GM19240 (cell line): Measurements from ENCODE around the gene EIF4A2.

Experiments used
- DNase-seq: peaks from one replicate; pipeline ENCODE4 v3.0.0; 2011; ENCODE audit warnings: low spot score; ENCODE audit not compliant: insufficient read length

The EIF4A2 gene

DNA sequence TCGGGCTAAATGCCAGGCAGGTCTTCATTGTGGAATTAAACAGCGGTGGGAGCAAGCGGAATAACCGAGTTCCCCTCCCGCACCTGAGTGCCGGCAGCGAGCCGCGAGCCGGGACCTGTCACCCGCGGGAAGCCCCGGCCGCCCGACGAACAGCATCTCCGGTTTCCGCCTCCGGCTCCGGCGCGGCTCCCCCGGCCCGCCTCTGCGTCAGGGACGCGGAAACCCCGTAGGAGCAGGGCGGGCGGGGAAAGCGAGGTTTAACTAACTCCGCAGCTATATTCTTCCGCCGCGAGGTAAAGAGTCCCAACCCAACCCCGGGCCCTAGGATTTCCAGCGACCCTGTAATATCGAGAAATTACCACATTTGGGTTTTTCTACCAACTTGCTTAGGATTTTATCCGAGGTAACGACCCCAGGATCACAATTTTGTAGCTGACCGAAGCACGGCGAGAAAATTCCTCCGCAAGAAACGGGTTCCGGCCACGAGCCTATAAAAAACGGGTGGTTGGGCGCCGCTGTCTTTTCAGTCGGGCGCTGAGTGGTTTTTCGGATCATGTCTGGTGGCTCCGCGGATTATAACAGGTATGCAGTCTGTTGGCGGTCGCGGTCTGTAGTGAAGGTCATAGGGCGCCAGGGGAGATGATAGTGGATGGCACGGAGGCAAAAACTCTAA lies at the start of gene EIF4A2:
EIF4A2 (plus strand) TSS at position 520 of the 673 bp plus-strand sequence; CDS start at position 554, 34 bp downstream.
- peak; percentile 51 for DNase-seq

GRCh38 chr3:186742618-186743380 lies 40.6 kb upstream of the EIF4A2 start:
- DNase-seq: no peak

- DNase-seq: no peak
Observed at GRCh38 chr3:186743666-186744065, 39.7 kb upstream of the EIF4A2 start.

DNA sequence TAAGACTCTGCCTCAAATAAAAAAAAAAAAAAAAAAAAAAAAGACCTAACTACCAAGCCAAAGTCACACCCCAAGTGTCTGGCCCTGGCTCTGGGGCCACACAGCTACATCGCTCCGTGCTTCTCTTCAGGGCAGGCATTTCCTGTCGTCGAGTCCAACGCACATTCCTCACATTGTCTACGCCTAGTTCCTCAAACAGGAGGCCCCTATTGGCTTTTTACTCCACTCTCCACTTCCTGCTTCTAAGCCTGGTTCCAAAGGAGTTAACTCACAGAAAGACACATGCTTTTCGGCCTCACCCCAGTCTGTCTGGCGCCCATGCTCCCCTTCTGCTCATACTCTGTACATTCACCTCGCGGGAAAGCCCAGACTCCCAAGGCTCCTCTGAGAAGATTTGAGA lies 37.4 kb upstream of the EIF4A2 start:
- no peak for DNase-seq

DNA sequence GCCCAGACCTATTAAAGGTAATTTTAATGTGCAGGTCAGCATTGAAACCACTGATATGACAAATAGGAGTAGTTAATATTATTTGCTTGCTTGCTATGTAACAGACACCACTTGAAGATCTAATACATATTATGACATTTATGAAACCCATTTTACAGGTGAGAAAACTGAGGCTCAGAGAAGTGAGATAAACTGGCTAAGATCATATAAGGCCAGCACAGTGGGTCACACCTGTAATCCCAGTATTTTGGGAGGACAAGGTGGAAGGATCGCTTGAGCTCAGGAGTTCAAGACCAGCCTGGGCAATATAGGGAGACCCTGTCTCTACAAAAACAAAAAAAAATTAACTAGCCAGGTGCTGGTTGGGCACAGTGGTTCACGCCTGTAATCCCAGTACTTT lies 33.1 kb upstream of the EIF4A2 start:
- no peak for DNase-seq

GRCh38 chr3:186751480-186751879 lies 31.9 kb upstream of the EIF4A2 start:
- DNase-seq: no peak

DNA sequence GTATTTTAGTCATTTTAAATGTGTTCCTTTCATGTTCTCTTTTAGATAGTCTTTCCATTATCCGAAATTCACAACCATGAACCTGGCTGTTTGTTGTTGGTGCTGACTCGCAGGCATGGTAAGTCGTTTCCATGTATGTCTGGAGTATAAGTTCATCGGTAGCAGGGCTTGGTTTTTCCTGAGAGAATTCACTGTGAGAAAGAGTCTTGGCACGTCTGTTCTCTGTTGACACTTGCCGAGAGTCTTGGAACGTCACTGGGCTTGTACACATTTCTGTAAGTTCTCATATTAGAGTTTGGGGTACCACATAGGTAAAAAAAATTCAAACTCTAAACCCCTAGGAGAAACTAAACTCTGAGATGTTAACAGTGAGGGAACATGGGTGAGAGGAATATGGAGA lies 29.4 kb upstream of the EIF4A2 start:
- DNase-seq: no peak

GRCh38 chr3:186754871-186755270 lies 28.5 kb upstream of the EIF4A2 start:
- no peak for DNase-seq

DNA sequence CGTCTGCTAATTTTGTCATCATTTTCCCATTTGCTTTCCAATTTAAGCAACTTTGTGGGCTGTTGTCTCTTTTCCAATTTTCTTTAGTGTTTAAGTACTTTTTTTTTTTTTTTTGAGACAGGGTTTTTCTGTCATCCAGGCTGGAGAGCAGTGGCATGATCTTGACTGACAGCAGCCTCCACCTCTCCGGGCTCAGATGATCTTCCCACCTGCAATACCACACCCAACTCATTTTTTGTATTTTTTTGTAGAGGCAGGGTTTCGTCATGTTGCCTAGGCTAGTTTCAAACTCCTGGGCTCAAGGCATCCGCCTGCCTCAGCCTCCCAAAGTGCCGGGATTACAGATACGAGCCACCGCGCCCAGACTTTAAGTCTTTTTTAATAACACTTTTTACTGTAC lies 26.2 kb upstream of the EIF4A2 start:
- DNase-seq: no peak

DNA sequence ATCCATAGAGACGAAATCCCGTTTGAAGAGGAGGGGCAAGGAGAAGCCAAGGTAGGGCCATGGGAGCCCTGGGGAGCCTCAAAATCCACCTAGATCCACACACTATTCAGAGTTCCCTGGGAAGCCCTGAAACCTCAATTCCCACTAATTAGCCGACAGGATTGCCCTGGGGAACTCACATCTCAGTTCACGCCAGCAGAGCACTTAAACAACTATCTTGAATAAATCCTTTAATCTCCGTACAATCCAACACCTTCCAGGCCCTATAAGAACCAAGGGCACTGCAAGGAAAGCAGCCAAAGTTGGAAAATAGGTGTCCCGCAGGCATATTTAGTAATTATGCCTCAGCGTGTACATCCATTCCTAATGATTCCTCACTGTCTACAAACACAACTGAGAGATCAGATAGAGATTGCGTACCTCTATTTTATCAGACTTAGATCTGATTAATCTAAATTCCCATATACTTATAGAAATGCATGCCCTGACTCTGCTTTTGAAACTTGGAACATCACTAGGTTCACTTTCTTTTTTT lies 25.6 kb upstream of the EIF4A2 start:
- no peak for DNase-seq

DNA sequence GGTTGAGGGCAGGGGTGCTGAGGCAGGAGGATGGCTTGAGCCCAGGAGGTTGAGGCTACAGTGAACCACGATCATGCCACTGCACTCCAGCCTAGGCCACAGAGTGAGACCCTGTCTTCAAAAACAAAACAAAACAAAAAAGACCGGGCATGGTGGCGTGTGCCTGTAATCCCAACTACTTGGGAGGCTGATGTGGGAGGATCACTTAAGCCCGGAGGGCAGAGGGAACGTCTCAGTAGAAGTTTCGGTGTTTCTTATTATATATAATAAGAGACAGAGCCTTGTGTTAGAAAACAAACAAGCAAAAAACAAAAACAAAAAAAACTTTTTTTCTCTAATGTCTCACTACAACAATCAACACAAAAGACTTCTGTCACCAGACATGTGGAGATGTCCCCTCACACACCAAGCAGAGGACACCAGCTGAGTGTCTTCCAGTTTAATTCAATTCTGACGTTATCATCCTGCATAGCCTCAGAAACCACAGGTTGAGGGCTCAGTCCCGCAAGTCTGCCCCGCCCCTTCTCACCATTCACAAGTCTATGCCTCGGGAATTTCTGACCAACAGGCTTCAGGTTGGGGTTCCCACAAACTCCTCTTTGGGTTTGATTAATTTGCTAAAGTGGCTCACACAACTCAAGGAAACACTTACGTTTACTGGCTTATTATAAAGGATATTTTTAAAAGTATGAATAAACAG lies 24.0 kb upstream of the EIF4A2 start:
- no peak for DNase-seq

DNA sequence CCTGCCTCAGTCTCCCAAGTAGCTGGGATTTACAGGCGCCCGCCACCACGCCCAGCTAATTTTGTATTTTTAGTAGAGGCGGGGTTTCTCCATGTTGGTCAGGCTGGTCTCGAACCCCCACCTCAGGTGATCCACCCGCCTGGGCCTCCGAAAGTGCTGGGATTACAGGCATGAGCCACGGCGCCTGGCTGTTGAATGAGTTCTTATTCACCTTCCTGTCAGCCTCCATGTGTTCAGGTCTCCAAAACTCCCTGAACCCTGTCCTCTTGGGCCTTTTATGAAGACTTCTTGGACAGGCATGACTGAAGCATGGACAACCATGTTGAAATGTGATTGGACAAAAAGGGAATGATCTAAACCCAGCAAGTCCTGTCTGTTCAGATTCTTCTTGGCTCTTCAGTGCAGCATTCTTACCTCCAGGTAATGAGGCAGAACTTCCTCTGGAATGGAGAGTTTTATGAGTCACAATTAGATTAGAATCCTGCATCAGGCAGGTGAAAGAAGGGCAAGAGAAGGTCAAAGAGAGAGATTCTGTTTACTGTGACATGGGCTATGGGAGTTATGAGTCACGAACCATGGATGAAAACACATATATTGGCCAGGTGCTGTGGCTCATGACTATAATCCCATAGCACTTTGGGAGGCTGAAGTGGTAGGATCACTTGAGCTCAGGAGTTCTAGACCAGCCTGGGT lies 23.1 kb upstream of the EIF4A2 start:
- DNase-seq: no peak

GRCh38 chr3:186760897-186761447 lies 22.4 kb upstream of the EIF4A2 start:
- DNase-seq: no peak

GRCh38 chr3:186772281-186772694 lies 11.1 kb upstream of the EIF4A2 start:
- no peak for DNase-seq

- DNase-seq: peak; percentile 38
Observed at GRCh38 chr3:186772701-186773417, 10.5 kb upstream of the EIF4A2 start.

- no peak for DNase-seq
Observed at GRCh38 chr3:186775999-186776398, 7.4 kb upstream of the EIF4A2 start.

DNA sequence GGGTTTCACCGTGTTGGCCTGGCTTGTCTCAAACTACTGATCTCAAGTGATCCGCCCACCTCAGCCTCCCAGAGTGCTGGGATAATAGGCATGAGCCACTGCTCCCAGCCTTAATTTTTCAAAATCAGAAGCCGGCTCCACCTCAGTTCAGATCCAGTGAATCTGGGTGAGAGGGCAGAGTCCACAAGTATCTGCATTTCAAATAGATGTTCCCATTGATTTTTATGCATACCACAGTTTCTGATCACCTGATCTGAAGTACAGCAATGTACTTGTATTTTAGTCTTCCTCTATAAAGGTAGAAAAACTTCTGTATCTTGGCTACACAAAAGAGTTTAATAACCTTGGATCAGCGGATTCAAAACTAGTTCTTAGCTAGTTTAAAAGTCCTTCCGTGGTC lies 4.2 kb upstream of the EIF4A2 start:
- DNase-seq: no peak

DNA sequence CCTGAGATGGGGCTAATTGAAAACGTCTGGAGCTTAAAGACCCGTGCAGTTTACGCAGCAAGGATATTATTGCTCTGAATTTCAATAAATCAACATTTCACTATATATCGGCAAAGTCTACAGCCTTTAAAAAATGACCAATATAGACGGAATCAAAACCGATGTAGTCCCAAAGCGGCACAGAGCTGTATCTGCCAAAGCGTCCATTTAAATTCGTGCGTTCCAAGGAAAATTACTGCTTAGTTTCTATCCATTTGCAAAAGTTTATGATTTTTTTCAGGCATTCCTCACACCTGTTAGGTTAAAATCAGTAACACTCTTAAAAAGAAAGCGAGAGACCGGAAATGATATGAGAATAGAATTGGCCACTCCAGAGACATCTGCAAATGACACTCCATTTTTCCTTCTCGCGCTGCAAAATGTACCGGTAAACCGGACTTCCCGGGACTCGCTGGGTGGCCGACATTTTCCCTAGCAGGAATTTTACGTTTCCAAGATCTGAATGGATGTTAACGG lies 777 bp upstream of the EIF4A2 start:
- no peak for DNase-seq

- DNase-seq: no peak
Observed at GRCh38 chr3:186783731-186784515, 546 bp downstream of the EIF4A2 start.
